HG02938 (cell line): Measurements from ENCODE around the gene AMPD2.

Source experiments
- ATAC-seq: cut with Tn5 transposase; IDR thresholded peaks from one replicate; pipeline ENCODE4 v1.9.1; 2021; ENCODE audit warnings: mild to moderate bottlenecking, moderate library complexity; ENCODE audit not compliant: unreplicated experiment

AMPD2 gene

GRCh38 chr1:109616391-109616790 lies 3.2 kb upstream of the AMPD2 start:
- no peak for ATAC-seq

DNA sequence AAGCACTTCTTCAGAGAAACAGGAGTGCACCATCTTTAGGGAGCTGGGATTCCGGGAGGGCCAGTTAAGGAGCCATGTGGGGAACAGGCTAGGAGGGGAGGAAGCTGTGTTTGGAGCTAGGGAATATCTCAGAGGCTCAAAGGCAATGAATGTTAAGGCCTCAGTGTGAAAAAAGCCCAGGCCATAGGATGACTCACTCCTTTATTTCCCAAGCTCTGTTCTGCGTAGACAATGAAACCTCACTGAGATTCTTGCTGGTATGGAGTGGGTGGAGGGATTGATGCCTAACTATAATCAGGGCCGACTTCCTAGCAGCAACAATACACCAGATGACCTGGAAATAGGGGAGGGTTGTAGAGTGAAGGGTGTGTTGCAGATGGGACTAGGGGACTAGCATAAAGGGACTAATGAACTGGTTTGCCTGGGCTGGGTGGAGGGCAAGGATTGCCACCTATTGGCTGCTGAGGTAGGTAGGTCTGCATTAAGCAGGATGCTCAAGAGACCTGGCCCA lies 2.3 kb upstream of the AMPD2 start:
- ATAC-seq: no peak

DNA sequence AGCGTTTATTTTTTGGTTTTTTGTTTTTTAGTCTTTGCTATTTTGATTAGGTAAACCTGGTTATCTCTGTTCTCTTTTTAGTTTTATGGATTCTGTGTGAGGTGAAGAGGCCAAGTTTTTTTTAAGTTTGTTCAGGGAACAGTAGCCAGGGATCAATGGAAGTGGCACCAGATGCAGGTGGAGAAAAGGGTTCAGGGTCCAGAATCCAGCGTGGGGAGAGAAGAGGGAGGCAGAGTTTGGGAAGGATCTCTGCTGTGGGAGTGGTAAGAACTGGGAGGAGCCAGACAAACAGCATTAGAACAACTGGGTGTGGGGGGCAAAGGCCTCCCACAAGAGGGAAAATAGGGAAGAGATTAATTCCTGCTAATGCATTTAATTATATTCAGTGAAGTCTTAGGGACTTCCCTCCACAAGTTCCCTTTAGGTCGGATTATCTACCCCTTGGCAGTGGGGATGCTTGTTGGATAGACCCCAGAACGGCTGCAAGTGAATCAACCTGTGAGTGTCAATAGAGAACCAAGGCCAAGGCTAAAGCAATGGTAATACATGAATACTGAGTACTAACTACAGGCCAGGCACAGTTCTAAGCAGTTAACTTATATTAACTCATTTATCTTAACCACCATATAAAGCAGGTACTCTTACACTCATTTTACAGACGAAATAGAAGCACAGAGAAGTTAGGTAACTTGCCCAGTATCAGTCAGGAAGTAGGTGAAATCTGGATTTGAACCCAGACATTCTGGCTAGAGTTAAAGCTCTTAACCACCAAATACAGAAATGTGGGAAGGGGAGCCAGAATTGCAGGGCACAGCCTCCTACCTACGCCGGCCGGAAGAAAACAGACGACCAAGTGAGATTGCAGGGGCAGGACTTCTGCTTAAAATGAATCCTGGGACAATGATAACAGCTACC lies 719 bp upstream of the AMPD2 start:
- ATAC-seq: no peak

GRCh38 chr1:109620401-109620791 lies 759 bp downstream of the AMPD2 start:
- no peak for ATAC-seq

- ATAC-seq: peak; percentile 61
Observed at GRCh38 chr1:109620841-109621286, 1.2 kb downstream of the AMPD2 start.

GRCh38 chr1:109621379-109622136 lies 1.9 kb downstream of the AMPD2 start:
- ATAC-seq: no peak

DNA sequence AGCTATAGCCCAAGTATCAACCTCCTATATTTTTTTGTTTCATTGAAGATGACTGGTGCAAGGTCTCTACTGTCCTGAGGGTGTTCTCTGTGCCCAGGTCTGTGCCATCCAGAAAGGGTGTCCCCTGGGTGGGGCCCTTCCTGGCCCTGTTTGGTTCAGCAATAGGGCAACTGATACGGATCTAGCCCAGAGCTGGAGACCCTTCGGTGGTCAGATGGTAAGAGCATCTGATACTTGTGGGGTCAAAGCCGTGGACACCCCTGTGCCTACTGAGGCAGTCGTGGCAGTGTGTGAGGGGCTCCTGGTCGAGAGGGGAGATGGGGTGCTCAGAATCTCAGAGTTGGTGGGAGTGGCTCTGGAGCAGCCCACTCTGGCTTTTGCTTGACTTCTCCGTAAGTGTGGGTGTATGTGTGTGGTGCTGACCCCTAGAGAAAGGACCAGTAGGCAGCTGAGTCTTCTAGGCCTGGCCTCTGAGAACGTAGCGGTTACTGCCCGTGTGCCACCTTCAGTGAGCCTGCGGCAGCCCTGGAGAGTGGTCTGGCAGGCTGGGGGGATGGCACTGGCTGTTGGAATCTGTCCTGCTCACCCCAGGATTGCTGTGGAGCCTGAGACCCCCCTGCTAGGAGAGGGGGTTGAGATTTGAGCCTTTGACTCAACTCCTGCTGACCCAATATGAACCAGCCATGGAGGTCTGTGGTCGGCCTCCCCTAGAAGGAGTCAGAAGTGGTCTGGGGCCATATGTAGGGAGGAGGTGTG lies 2.7 kb downstream of the AMPD2 start:
- no peak for ATAC-seq

DNA sequence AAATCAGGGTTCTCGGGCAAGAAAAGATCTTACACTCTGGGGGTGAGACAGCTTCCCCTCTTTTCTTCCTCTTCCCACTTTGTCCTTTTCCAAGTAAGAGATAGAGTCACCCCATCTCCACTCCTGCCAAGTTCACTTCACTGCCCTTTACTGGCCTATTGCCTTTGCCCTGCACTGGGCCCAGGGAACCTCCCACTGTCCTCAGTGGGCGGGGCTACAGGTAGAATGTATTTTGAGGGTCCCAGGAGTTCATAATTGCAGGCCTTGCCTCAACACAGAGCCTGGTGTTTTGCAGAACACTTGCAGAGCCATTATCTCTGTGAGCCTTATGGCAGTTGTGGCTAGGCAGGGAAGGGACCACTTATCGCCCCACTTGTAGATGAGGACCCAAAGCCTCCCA lies 3.3 kb downstream of the AMPD2 start:
- no peak for ATAC-seq

DNA sequence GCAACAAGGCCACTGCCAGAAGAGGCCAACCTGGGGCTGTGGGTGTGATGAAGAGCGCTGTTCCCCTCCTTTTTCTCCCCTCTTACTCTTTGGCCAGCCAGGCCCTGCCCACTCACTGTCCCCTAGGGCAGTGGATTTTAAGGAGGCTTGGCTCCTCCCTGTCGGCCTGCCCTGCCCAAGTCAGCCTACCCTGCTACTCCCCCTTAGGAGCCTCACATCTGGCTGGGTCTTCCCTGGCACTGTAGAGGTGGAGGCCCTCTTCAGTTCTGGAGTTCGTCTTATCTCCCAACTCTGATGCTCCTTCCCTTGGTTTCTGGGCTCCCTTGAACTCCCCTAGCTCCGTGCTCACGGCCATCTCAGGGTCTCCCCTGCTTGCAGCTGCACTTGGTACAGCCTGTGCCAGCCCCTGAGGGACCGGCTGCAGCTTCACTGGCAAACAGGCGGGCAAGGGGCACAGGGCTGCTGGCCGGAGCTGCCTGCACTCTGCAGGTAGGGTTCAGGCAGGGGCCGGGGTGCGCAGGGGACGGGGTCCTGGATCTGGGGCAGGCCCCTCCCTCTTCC lies 4.0 kb downstream of the AMPD2 start:
- no peak for ATAC-seq

DNA sequence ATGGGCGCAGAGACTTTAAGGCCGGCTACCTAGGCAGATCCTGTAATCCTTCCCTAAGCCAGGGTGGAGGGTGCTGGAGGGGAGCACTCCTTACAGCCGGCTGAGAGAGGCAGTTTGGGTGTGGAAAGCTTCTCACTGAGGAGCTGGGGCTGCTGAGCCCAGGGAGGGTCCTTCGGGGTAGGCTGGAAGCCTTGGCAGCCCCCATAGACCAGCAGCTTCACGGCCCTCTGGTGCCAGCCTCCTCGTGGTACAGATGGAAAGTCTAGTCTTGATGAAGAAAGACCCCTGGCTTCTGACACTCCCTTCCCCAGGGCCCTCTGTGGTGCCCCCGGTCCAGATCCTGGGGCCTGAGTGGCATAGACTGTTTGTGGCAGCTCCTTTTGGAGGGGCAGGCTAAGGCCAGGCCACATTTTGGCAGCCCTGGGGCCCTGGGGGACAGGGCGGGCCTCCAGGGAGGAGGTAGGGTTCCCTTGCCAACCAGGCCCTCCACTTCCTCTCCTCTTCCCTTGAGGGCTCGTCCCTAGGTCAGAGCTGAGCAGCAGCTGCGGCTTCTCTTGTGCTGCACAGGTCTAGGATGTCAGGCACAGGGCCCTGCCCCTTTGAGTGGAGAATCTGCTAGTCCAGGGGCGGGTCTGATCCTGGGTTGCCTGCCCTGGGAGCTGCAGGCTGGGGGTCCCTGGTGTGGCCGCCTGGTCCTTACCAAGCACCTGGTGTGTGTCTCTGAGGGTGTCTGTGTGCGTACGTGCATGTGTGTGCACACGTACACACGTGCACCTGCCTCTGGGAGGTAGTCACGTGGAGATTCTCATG lies 4.8 kb downstream of the AMPD2 start:
- no peak for ATAC-seq

GRCh38 chr1:109625176-109625575 lies 5.5 kb downstream of the AMPD2 start:
- ATAC-seq: no peak

GRCh38 chr1:109625601-109626560 lies 6.2 kb downstream of the AMPD2 start:
- no peak for ATAC-seq

DNA sequence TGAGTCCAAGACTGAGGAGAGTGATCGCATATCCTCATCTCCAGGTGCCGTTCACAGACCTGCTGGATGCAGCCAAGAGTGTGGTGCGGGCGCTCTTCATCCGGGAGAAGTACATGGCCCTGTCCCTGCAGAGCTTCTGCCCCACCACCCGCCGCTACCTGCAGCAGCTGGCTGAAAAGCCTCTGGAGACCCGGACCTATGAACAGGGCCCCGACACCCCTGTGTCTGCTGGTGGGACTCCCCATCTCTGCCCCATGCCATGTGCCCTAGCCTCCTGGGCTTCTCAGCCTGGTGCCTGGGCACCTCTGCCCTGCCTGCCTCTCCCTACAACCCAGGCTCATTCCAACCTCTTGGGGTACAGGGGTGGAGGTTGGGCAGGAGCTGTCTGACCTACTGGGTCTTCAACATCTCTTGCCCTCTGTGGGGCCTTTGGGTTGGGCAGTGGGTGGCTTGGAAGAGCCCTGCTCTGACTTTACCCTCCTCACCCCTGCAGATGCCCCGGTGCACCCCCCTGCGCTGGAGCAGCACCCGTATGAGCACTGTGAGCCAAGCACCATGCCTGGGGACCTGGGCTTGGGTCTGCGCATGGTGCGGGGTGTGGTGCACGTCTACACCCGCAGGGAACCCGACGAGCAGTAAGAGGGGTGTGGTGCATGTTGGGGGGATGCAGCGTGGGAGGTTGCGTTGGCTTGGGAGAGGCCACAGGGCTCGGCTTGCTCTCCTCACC lies 7.2 kb downstream of the AMPD2 start:
- no peak for ATAC-seq

- ATAC-seq: no peak
Observed at GRCh38 chr1:109627692-109628399, 8.2 kb downstream of the AMPD2 start.

GRCh38 chr1:109628540-109629321 lies 9.1 kb downstream of the AMPD2 start:
- no peak for ATAC-seq

DNA sequence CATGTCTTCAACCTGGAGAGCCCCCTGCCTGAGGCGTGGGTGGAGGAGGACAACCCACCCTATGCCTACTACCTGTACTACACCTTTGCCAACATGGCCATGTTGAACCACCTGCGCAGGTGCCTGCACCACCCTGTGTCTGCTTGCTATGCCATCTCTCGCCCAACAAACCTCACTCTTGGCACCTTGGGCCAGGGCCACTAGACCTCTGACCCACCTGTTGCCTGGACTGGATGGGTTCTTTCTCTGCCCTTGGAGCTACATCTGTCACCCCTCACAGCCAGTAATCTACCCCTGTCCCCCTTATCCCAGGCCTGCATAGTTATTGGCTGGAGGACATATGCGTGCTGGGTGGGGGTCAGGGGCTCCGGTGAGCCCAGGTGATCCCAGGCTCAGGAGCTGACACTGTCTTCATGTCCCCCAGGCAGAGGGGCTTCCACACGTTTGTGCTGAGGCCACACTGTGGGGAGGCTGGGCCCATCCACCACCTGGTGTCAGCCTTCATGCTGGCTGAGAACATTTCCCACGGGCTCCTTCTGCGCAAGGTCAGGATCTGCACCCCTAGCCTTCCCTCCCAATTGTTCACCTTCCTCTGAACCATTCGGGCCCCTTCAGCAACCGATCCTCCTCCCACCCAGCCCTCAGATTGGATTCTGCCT lies 9.9 kb downstream of the AMPD2 start:
- ATAC-seq: no peak
